Vein endothelial cell (primary cell): ENCODE measurements around the gene ZNF17. TPM values are rescaled to one million over a fixed set of nuclear protein-coding genes. Genes with fewer than 3 reads are reported as not detected.

Source experiments
- small RNA-seq: library from RNA; depleted of rRNA; stranded (forward); fragments of <200 nt; gene quantifications from one replicate; pipeline ENCODE3, GENCODE V24; 2012
- total RNA-seq: library from RNA; depleted of rRNA; stranded (reverse); fragments of >200 nt; gene quantifications from 2 replicates; pipeline ENCODE4 v1.2.3, GENCODE V29; 2012

ZNF17 gene
- total RNA-seq: 11.4 and 14.3 TPM in 2 replicates

GRCh38 chr19:57410877-57411671 lies at the start of gene ZNF17:
Gene ZNF17 (plus strand): TSS chr19:57411161. CDS start chr19:57413616, 2,455 bp downstream.

GRCh38 chr19:57362997-57363687 lies 47.8 kb upstream of the ZNF17 start, which contains the start of the genes TRAPPC2B and ZNF547:
Gene TRAPPC2B (plus strand): TSS chr19:57363551. CDS start chr19:57364834, 1,283 bp downstream.
Gene ZNF547 (plus strand): TSS chr19:57363551. CDS start chr19:57368556, 5,005 bp downstream.

GRCh38 chr19:57389730-57390598 lies 21.0 kb upstream of the ZNF17 start, which contains the start of gene ZNF548:
Gene ZNF548 (plus strand): TSS chr19:57389854. CDS start chr19:57390100, 246 bp downstream.

GRCh38 chr19:57435062-57435978 lies 24.4 kb downstream of the ZNF17 start, which contains the start of gene ZNF749:
Gene ZNF749 (plus strand): TSS chr19:57435325. CDS start chr19:57435579, 254 bp downstream.

Small RNA genes lying within 50 kb of the gene (small RNA-seq; reads per million reads assigned to genes)
- not detected for gene VN1R107P

Other genes with a start within 250 kb of the ZNF17 start
- not detected in 2 replicates for gene DUXA, start 243.7 kb upstream of the ZNF17 start, total RNA-seq
- 24.5 and 37.6 TPM in 2 replicates for gene ZNF264, start 219.7 kb upstream of the ZNF17 start, total RNA-seq
- 0.48 and 0.65 TPM in 2 replicates for gene AURKC, start 180.1 kb upstream of the ZNF17 start, total RNA-seq
- gene ZNF805, start 170.5 kb upstream of the ZNF17 start, total RNA-seq: 23.8 and 24.7 TPM in 2 replicates
- 74.9 and 77.1 TPM in 2 replicates for gene ZNF460, start 130.7 kb upstream of the ZNF17 start, total RNA-seq
- 10.1 and 11.7 TPM in 2 replicates for gene ZNF543, start 90.7 kb upstream of the ZNF17 start, total RNA-seq
- 8.5 and 9.0 TPM in 2 replicates for gene ZNF304, start 59.9 kb upstream of the ZNF17 start, total RNA-seq
- 9.1 and 10.1 TPM in 2 replicates for gene TRAPPC2B, start 47.6 kb upstream of the ZNF17 start, total RNA-seq
- 1.6 and 2.9 TPM in 2 replicates for gene ZNF547, start 47.6 kb upstream of the ZNF17 start, total RNA-seq
- gene ZNF548, start 21.3 kb upstream of the ZNF17 start, total RNA-seq: 14.2 and 16.3 TPM in 2 replicates
- 7.2 and 12.2 TPM in 2 replicates for gene ZNF749, start 24.2 kb downstream of the ZNF17 start, total RNA-seq
- gene VN1R1, start 46.0 kb downstream of the ZNF17 start, total RNA-seq: 0.98 and 1.1 TPM in 2 replicates
- gene ZNF772, start 66.4 kb downstream of the ZNF17 start, total RNA-seq: 14.4 and 22.7 TPM in 2 replicates
- 11.1 and 13.5 TPM in 2 replicates for gene ZNF419, start 76.6 kb downstream of the ZNF17 start, total RNA-seq
- 13.0 and 15.0 TPM in 2 replicates for gene ZNF773, start 88.8 kb downstream of the ZNF17 start, total RNA-seq
- gene ZNF549, start 116.2 kb downstream of the ZNF17 start, total RNA-seq: 4.2 and 4.6 TPM in 2 replicates
- gene ZNF550, start 148.7 kb downstream of the ZNF17 start, total RNA-seq: 4.6 and 6.2 TPM in 2 replicates
- gene ZNF416, start 167.8 kb downstream of the ZNF17 start, total RNA-seq: 6.2 and 6.8 TPM in 2 replicates
- gene ZIK1, start 173.0 kb downstream of the ZNF17 start, total RNA-seq: 4.6 and 5.7 TPM in 2 replicates
- 3.6 and 6.9 TPM in 2 replicates for gene ZNF530, start 188.7 kb downstream of the ZNF17 start, total RNA-seq
- gene ZNF134, start 203.1 kb downstream of the ZNF17 start, total RNA-seq: 19.3 and 21.5 TPM in 2 replicates
- 7.5 and 9.3 TPM in 2 replicates for gene ZNF211, start 222.0 kb downstream of the ZNF17 start, total RNA-seq